Thyroid gland (tissue), 4 donors: ENCODE data around the gene MINPP1.

Experiments used
- CTCF ChIP-seq, 6 experiments: fragments of 200-600 bp in 3 of 6; fragments of 450-650 bp in 3 of 6; sonication (generic) in 3 of 6; IDR thresholded peaks; one replicate each; pipeline ENCODE4 v1.5.1; 2016 to 2019; ENCODE audit warnings: antibody characterized with exemption in 6 of 6, mild to moderate bottlenecking in 2 of 6, inconsistent platforms in 1 of 6, moderate library complexity in 1 of 6
- POLR2A ChIP-seq, 2 donors: fragments of 450-650 bp; IDR thresholded peaks; one replicate each; pipeline ENCODE4 v1.6.1; 2017; ENCODE audit warnings: antibody characterized with exemption in 2 of 2, mild to moderate bottlenecking in 2 of 2, moderate library complexity in 1 of 2

GRCh38 chr10:87580016-87580415 is 75.3 kb downstream of the MINPP1 start:
- TF ChIP-seq CTCF (IDR thresholded peaks at IDR 0.05): no peak
- TF ChIP-seq POLR2A (IDR thresholded peaks at IDR 0.05): no peak
